HG03342 (cell line): ENCODE results near the gene BRDT.

Experiments
- ATAC-seq: cut with Tn5 transposase; IDR thresholded peaks from one replicate; pipeline ENCODE4 v1.9.1; 2021; ENCODE audit warnings: mild to moderate bottlenecking, moderate library complexity; ENCODE audit not compliant: unreplicated experiment

The BRDT gene

DNA sequence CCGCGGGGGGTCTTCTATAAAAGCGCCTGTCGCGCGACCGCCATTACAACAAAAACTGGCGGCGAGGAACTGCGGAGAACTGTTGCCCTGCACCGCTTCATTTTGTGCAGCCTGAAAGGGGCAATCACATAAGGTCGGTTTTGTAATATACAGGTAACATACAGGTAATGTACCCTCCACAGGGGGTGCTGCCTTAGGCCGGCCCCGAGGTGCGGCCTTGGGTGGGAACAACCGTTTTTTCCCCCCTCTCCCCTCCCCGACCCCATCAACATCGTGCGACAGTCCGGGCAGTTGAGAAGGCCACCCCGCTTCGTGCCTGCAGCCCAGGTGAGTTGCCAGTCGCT, at the start of gene BRDT:
Gene BRDT (plus strand): TSS at position 46 of the 344 bp plus-strand sequence. CDS start 13,354 bp downstream, outside the sequence.
- ATAC-seq: no peak

DNA sequence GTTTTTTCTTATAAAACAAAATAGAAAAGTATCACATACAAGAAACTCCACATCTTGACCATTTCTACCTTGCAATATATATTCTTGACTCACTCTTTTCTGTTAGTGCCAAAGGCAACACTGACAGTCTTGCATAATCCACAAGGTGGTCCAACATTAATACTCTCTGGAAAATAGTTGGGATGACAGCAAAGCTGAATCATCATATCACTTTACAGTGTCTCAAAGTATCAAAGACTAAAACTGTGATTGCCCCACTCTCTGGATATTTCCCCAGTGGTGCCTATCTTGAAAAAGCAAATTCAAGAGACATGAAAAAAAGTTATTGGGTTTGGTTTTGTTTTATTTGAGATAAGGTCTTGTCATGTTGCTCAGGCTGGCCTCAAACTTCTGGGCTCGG, 48.6 kb upstream of the BRDT start:
- no peak for ATAC-seq

DNA sequence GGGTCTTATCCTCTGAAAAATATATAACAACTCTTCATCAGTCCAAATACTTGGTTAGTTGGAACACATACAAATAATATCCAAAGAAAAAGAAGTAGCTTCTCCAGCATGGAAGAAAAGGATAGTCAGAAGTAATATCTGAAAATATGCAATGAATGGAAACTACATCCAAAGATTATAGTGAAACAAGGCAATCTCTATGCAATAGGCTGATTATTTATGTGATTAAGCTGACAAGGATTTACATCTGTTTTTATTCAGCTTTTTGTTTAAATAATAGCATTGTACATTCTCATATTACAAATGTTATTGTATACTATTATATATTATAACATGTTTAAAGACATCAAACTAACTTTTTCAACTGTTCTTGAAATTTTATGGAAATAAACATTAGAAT, 48.0 kb upstream of the BRDT start:
- no peak for ATAC-seq

DNA sequence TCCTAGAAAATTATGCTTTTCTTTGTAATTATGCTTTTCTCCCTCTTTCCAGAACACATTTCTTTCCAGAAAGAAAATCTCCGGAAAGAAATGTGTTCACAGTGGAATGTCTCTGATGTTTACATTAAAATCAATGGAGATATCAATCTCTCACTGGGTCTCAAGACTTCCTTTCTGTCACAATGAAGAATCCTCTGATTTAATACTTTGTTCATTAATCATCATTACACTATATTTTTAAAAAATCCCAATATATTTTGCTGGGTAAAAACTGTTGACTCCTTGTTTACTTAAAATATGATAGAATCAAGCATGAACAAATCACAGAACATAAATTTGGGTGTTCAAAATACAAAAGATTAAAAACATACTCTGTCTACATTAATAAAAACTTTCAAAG, 36.9 kb upstream of the BRDT start:
- no peak for ATAC-seq

DNA sequence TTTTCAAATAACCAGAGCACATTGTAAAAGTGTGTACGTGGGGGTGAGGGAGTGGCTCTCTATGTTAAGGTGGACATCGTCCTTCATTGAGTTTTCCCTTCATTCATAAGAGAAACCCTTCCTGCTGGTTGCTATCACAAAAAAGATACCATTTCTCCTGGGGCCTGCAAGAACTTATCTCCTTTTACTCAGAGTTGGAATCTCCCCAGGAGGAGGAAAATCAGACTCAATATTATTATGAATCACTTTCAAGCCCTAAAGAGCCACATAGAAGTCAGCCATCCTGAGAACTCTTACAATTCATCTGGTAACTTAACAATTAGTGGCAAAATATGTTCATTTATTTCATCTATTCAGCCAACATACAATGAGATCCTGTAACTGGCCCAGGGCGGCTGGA, 36.2 kb upstream of the BRDT start:
- ATAC-seq: no peak

DNA sequence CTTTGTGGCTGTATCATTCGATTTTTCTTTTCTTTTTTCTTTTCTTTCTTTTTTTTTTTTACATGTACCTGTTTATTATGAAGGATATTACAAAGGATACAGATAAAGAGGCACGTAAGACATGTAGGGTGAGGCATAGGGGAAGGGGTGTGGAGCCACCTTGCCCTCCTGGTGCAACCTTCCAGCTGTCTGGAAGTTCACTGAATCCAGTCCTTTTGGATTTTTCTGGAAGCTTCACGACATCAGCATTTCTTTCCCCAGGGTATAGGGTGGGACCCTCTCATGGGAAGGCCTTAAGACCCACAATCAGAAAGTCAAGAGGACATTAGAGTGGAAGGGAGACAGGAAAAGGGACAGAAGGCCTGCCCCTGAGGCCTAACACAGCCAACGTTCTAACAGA, 33.2 kb upstream of the BRDT start:
- no peak for ATAC-seq

DNA sequence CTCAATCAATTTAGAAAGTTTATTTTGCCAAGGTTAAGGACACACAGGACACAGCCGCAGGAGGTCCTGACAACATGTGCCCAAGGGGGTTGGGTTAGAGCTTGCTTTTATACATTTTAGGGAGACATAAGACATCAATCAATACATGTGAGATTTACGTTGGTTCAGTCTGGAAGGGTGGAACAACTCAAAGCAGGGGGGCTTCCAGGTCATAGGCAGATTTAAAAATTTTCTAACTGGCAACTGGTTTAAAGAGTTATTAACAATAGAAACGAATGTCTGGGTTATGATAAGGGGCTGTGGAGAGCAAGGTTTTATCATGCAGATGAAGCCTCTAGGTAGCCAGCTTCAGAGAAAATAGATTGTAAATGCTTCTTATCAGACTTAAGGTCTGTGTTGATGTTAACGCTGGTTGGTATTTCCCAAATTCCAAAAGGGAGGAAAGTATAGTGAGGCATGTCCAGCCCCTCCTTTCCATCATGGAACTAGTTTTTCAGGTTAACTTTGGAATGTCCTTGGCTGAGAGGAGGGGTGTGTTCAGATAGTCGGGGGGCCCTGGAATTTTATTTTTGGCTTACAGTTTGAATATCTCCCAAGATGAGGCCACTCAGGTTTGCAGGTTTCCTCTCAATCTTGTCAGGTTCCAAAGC, 32.3 kb upstream of the BRDT start:
- ATAC-seq: no peak

DNA sequence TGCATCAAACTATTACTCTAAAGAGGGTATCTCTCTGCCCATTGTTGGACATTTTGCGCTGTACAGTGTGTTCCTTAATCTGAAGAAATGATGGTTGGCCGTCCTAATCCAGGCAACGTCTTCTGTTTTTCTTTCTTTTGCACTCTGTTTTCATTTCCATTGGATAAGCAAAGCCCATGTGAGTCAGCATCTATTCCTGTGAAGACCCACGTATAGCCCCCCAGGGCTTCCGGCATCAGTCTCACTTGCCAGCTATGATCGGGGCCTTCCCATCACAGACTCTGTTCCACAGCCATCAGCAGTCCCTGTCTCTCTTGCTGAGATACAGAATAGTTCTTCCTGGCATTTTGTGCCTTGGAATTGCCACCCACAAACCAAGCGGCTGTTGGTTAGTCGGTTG, 29.2 kb upstream of the BRDT start:
- ATAC-seq: no peak

DNA sequence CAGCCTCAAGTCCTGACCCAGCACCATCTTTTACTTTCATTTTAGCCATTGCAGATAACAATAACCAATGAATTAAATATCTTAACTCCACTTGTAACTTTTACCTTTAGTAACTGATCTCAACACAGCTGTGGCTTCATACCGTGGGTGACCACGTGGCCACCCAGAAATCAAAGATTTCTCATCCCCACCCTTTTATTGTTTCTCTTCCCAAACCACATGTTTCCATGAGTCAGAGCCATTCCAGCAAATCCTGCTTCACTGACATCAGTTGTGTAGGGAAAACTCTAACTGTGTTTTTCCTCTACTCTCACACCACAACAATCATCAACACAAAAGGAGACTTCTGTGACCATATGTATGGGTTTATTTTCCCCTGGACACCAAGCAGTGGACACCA, 25.1 kb upstream of the BRDT start:
- ATAC-seq: no peak

DNA sequence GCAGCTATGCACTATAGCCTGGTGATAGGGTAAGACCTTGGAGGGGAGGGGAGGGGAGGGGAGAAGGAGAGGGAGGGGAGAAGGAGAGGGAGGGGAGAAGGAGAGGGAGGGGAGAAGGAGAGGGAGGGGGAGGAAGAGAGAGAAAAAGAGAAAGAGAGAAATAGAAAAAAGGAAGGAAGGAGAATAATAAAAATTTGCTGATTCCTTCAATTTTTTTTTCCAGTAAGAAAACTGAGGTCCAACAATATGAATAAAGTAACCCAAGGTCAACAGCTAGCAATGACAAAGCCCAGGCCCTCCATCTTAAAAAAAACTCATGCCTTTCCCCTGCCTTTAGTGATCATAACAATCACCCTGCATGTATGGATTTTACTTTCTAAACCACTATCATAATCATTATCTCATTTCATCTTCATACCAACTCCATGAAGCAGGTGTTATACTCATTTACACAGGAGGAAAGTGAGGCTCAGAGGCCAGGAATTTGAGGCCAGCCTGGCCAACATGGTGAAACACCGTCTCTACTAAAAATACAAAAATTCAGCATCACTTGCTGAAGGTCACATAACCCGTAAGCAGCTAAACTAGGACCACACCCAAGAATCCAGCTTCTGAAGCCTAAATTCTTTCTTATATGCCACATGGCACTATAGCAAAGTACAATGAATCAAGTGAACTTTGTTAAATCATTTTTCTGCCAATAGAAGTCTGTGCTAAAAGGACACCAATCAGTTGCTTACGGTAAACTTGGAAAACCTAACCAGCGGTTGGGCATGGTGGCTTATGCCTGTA, 23.4 kb upstream of the BRDT start:
- no peak for ATAC-seq

DNA sequence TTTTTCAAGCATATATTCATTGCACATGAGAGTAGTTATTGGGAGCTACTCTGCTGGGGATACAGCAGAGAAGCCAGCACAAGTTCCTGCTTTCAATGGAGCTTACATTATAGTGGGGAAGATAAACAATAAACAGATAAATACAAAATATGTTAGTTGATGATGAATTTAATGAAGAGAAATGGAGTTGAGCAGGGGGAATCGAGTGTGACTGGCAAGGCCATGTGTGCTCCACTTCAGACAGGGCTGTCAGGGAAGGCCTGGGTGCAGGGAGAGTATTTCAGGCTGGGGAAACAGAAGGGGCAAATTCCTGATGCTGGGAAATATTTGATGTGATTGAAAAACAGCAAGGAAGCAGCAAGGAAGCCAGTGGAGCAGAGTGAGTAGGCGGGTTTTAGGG, 21.2 kb upstream of the BRDT start:
- ATAC-seq: no peak

DNA sequence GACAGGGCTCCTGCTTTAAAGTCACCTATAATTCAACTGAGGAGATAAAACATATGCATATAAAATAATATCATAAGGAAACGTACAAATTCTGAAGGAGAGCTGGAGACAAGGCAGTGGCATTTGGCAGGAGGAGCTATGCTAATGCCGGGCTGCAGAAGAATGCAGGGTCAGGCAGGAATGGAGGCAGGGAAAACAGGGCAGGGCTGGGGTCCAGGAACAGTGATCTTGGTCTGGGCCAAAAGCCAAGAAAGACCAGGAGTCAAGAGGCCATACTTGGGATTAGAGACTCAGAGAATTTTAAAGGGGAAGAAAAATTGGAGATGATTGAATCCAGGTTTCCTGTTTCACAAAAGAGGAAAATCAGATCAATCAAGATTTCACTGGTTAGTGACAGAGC, 20.0 kb upstream of the BRDT start:
- no peak for ATAC-seq

DNA sequence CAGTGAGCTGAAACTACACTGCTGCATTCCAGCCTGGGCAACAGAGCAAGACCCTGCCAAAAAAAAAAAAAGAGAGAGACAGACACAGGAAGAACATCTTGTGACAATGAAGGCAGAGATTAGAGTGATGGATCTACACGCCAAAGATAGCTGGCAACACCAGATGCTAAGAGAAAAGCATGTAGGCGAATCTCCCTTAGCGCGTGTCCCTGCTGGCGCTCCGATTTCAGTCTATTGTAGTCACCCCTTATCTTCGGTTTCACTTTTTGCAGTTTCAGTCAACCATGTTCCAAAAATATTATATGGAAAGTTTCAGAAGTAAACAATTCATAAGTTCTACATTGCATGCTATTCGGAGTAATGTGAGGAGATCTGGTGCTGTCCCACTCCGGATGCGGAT, 11.6 kb upstream of the BRDT start:
- no peak for ATAC-seq

DNA sequence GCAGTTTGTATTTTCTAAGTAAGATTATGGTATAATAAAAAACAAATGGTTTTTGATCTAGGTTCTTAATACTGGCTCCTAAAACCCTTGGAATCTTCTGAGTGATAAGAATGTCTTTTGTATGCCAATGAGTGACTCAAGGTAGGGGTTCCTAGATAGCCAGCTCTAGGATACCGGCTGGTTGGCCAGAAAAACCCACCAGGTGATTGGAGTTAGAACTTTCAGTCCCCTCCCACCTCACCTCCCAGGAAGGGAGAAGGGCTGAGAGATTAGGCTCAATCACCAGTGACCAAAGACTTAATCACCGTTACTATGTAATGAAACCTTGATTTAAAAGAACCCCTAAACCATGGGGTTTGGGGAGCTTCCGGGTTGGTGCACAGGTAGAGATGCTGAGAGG, 8.7 kb upstream of the BRDT start:
- ATAC-seq: no peak

DNA sequence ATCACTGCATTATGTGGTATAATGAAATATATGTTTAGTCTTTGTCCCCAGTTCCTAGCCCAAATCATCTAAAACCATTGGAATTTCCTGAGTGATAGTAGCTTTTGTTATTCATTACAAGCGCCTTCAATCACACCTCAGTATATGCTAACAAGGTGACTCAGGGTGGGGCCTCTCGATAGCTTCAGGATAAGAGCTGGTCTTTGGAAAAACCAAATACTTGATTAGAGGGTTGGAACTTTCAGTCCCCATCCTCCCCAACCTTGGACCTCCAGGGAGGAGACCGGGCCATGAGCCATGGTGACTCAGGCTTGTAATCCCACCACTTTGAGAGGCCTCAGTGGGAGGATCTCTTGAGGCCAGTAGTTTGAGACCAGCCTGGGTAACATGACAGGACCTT, 5.1 kb upstream of the BRDT start:
- ATAC-seq: no peak

DNA sequence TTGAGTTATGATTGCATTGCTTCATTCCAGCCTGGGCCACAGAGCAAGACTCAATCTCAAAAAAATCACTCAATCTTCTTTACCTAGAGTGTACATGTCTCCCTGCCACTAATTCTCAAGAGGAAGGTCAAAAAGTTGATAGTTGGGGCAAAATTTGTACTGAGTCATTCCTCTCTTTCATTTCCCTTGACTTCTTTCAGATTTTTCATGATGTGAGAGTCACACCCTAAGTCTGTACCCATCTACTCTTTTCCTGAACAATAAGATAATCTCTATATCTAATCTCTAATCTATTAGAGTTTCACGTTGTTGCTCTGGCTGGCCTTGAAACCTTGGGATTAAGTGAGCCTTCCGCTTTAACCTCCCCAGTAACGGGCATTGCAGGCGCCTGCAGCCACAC, 1.1 kb upstream of the BRDT start:
- ATAC-seq: no peak

DNA sequence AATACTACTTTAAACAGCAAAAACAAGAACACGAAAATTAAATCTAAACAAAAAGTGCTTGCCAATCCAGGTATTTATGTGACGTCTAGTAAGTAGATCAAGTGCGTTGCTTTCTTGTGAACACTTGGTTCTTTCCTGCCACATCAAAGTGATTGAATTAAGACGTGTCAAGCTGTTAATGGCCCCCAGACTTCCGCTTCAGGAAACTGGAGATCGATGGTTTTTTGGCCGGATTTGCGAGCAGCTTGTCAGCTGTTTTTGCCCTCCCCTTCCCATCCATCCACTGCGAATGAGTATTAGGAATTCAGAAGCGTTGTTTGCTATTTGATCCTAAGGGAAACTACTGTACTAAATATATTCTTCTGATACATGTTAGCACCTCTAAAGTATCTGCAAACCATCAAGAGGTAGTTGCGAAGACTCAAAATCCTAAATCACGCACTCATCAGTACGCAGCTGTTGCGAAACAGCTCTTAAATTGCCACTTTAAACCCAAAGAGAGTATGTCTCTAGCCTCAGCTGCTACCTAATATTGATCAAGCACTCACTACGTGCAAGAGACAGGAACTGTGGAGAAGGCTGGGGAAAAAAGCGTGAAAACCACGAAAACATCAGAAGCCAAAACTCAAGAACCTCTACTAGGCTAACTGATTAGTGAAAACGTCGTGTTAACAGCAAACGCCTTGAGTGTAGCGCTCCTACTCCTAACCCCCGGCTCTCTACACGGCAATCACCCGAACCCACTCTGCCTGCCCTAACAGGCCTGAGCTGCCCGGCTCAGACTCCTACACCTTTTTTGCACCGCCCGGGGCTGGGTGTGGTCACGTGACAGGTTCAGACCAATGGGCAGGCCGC, 473 bp upstream of the BRDT start:
- ATAC-seq: no peak

DNA sequence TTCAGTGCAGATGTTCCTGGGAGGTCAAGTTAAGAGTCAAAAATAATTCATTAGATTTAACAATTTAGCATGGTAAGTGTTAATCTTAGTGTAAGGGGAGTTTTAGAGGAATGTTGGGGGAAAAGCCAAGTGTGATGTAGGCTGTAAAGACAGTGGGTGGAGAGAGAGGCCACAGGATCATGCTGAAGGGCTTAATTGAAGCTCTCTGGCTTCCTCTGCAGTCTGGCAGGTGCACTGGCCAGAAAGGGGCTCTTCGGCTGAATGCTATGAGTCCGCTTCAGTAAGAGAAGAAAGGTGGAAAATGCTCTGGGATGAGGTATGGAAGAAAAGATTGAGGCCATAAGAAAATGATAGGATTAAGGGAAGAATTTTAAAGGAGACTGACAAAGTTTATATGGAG, 3.0 kb downstream of the BRDT start:
- ATAC-seq: no peak

DNA sequence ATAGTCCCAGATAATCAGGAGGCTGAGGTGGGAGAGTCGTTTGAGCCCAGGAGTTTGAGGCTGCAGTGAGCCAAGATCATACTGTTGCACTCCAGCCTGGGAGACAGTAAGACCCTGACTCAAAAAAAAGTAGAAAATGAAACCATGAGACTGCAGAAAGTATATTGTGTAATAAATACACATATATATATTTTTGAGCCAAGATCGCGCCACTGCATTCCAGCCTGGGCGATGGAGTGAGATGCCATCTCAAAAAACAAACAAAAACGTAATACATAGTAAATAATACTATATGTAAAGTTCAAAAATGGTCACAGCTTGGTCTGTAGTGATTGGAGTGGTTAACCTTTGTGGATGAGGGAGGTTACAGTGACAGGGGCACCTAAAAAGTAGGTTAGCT, 9.7 kb downstream of the BRDT start:
- ATAC-seq: no peak

DNA sequence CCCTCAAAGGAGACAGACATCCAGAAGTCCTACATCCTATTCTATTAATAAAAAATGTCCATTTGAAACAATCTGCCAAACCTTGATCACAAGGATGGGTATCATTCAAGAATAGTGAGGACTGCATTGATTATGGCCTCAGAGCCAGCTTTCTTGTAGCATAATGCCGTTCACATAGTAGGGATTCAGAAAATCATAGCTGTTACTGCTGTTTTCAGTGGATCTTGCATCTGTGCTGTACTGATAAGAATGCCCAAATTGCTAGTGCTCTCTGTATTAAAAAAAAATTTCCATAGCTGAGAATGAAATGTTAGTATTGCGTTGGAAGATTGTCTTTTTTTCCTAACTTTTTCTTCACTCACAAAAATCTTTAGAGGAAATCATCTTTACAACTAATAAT, 19.1 kb downstream of the BRDT start:
- no peak for ATAC-seq

DNA sequence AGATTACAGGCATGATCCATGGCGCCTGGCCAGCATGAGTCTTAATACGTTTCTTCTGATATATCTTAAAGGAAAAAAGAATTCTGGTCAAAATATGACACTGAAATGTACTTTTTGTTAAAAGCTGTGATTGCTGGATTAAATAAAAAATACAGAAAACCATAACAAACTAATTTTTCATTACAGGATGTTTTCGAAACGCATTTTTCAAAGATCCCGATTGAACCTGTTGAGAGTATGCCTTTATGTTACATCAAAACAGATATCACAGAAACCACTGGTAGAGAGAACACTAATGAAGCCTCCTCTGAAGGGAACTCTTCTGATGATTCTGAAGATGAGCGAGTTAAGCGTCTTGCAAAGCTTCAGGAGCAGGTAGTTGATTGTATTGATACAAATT, 30.2 kb downstream of the BRDT start:
- ATAC-seq: no peak

DNA sequence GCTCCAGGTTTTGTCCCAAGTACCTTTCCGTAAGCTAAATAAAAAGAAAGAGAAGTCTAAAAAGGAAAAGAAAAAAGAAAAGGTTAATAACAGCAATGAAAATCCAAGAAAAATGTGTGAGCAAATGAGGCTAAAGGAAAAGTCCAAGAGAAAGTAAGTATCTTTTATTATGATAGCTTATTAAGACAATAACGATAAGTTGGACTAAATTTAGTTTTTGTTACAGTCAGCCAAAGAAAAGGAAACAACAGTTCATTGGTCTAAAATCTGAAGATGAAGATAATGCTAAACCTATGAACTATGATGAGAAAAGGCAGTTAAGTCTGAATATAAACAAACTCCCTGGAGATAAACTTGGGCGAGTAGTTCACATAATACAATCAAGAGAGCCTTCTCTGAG, 31.5 kb downstream of the BRDT start:
- no peak for ATAC-seq
